Measurements from ENCODE around the gene SLC6A3. TPM values are rescaled to one million over a fixed set of nuclear protein-coding genes. Genes with fewer than 3 reads are reported as not detected.

Gene SLC6A3
- total RNA-seq, 1 experiment from 2014 or later: 0.05 TPM

- no TSS peak for BruUV-seq (replicated peaks)
- peaks cover 3% of the 10 kb centered on the region; the same call in 1 of the 2 replicates for H3K36me3 ChIP-seq (ENCODE audit: control insufficient read depth, insufficient read depth, low read length)
Measured at GRCh38 chr5:1483856-1484729, 38.9 kb upstream of the SLC6A3 start.

More at GRCh38 chr5:1483856-1484729, 38.9 kb upstream of the SLC6A3 start:
- POLR2A ChIA-PET: interaction anchor here (0.5 kb wide), 1 partner anchor 83 kb away, joined by 3 read pairs; no protein-coding TSS in a partner anchor
- intact Hi-C loops (cut with micrococcal nuclease; ENCODE audit: unreplicated experiment) (no loop called here), in situ Hi-C loops (cut with HindIII; ENCODE audit: low pct_unique_long_range_greater_than_20kb, low sequenced_read_pairs) (no loop called here)
- ATAC-seq: no peak
- CTCF ChIA-PET: interaction anchor here (1.0 kb wide), 1 partner anchor 104 kb away, joined by 3 read pairs; no protein-coding TSS in a partner anchor
- H3K4me3 ChIP-seq (ENCODE audit: low read depth in 2 of 2, low read length in 2 of 2): no peak overlapping the region
- no peaks in the 10 kb centered on the region for H3K9me3 ChIP-seq (ENCODE audit: control insufficient read depth, insufficient read depth, low read depth, low read length)
- no peak for DNase-seq (ENCODE audit: low read depth, low spot score)
- H3K4me1 ChIP-seq (ENCODE audit: control insufficient read depth, insufficient read depth, low read length): no peaks in the 10 kb centered on the region
- TF ChIP-seq SIN3A (IDR thresholded peaks at IDR 0.05; ENCODE audit: borderline replicate concordance, insufficient read depth, low read depth, low read length) (no peak), REST (IDR thresholded peaks at IDR 0.05; ENCODE audit: insufficient read depth in 1 of 2, low read depth in 2 of 2, low read length in 1 of 2) (no peak), TCF7L2 (IDR thresholded peaks at IDR 0.05; ENCODE audit: low read depth, low read length) (no peak), POLR2AphosphoS5 (IDR thresholded peaks at IDR 0.05; ENCODE audit: low read depth, low read length) (no peak), CTCF (IDR thresholded peaks at IDR 0.05) (no peak)
- H3K27me3 ChIP-seq (ENCODE audit: control insufficient read depth, insufficient read depth, low read length): no peaks in the 10 kb centered on the region
- H3K27ac ChIP-seq (ENCODE audit: low read length): no peak overlapping the region

Data from Panc1 (cell line).